Measurements from ENCODE around the gene PIK3AP1. TPM values are rescaled to one million over a fixed set of nuclear protein-coding genes. Genes with fewer than 3 reads are reported as not detected.

PIK3AP1 gene
- total and polyA plus RNA-seq, 2 experiments from 2014 or later, result not detected

- TF ChIP-seq EZH2phosphoT487 (IDR thresholded peaks at IDR 0.05; ENCODE audit: insufficient read depth, low read depth), result no peak
- TF ChIP-seq EZH2 (IDR thresholded peaks at IDR 0.05; ENCODE audit: insufficient read depth, poor library complexity, severe bottlenecking), result no peak
- no peak for DNase-seq
- Histone ChIP-seq H3F3A (ENCODE audit: insufficient read depth) (no peaks in the 10 kb centered on the region), H3K79me2 (ENCODE audit: insufficient read depth) (no peaks in the 10 kb centered on the region), H3K27ac (no peak overlapping the region), H3K27me3 (replicated peaks; ENCODE audit: insufficient read depth) (no peaks in the 10 kb centered on the region), H3K9ac (no peak overlapping the region), H4K20me1 (ENCODE audit: insufficient read depth) (no peaks in the 10 kb centered on the region), H2AFZ (no peak overlapping the region), H3K36me3 (ENCODE audit: low read depth) (no peaks in the 10 kb centered on the region), H3K4me2 (ENCODE audit: unreplicated experiment) (no peak overlapping the region), H3K4me3 (no peak overlapping the region), H3K9me3 (ENCODE audit: low read depth) (no peaks in the 10 kb centered on the region), H3K4me1 (ENCODE audit: insufficient read depth) (no peaks in the 10 kb centered on the region), H3K9me2 (ENCODE audit: insufficient read depth) (no peaks in the 10 kb centered on the region)
- in situ Hi-C loops (cut with MboI), result no loop called here
- WGBS, 2 experiments (ENCODE audit: low coverage in 1 of 2, low lambda C conversion rate in 2 of 2, missing lambda C conversion rate in 2 of 2), result 69 to 72% methylated on average over 5 to 7 of the region's 7 CpGs
These were observed 11.9 kb downstream of the PIK3AP1 start for GRCh38 chr10:96708456-96708855.

- no peaks in the 10 kb centered on the region for H4K20me1 ChIP-seq (ENCODE audit: insufficient read depth)
- H3K9me3 ChIP-seq (ENCODE audit: low read depth), result no peaks in the 10 kb centered on the region
- H3F3A ChIP-seq (ENCODE audit: insufficient read depth), result no peaks in the 10 kb centered on the region
- no peaks in the 10 kb centered on the region for H3K36me3 ChIP-seq (ENCODE audit: low read depth)
- no peak overlapping the region for H3K9ac ChIP-seq
- H3K4me1 ChIP-seq (ENCODE audit: insufficient read depth), result no peaks in the 10 kb centered on the region
- in situ Hi-C loops (cut with MboI), result no loop called here
- no peaks in the 10 kb centered on the region for H3K79me2 ChIP-seq (ENCODE audit: insufficient read depth)
- H3K9me2 ChIP-seq (ENCODE audit: insufficient read depth), result no peaks in the 10 kb centered on the region
- no peak overlapping the region for H3K27ac ChIP-seq
- WGBS, 2 experiments (ENCODE audit: low coverage in 1 of 2, low lambda C conversion rate in 2 of 2, missing lambda C conversion rate in 2 of 2), result 69 to 82% methylated on average over 1 of the region's 1 CpG
- H3K4me3 ChIP-seq, result no peak overlapping the region
- H2AFZ ChIP-seq, result no peak overlapping the region
- TF ChIP-seq EZH2 (IDR thresholded peaks at IDR 0.05; ENCODE audit: insufficient read depth, poor library complexity, severe bottlenecking) (no peak), EZH2phosphoT487 (IDR thresholded peaks at IDR 0.05; ENCODE audit: insufficient read depth, low read depth) (no peak)
- H3K27me3 ChIP-seq (replicated peaks; ENCODE audit: insufficient read depth), result no peaks in the 10 kb centered on the region; the same call in 1 of the 2 replicates
- no peak for DNase-seq
- no peak overlapping the region for H3K4me2 ChIP-seq (ENCODE audit: unreplicated experiment)
These were observed 13.9 kb downstream of the PIK3AP1 start for GRCh38 chr10:96706331-96706853.

GRCh38 chr10:96705134-96705533, 15.2 kb downstream of the PIK3AP1 start:
- in situ Hi-C loops (cut with MboI), result no loop called here
- H3K9me3 ChIP-seq (ENCODE audit: low read depth), result no peaks in the 10 kb centered on the region
- no peaks in the 10 kb centered on the region for H3K36me3 ChIP-seq (ENCODE audit: low read depth)

GRCh38 chr10:96704563-96704962, 15.8 kb downstream of the PIK3AP1 start:
- no peaks in the 10 kb centered on the region for H4K20me1 ChIP-seq (ENCODE audit: insufficient read depth)
- H3K9ac ChIP-seq, result no peak overlapping the region
- H3K9me2 ChIP-seq (ENCODE audit: insufficient read depth), result no peaks in the 10 kb centered on the region
- no peaks in the 10 kb centered on the region; the same call in 1 of the 2 replicates for H3K27me3 ChIP-seq (replicated peaks; ENCODE audit: insufficient read depth)
- in situ Hi-C loops (cut with MboI), result no loop called here
- H3K4me2 ChIP-seq (ENCODE audit: unreplicated experiment), result no peak overlapping the region
- TF ChIP-seq EZH2 (IDR thresholded peaks at IDR 0.05; ENCODE audit: insufficient read depth, poor library complexity, severe bottlenecking), result no peak
- no peak for TF ChIP-seq EZH2phosphoT487 (IDR thresholded peaks at IDR 0.05; ENCODE audit: insufficient read depth, low read depth)
- no peaks in the 10 kb centered on the region for H3K36me3 ChIP-seq (ENCODE audit: low read depth)
- no peaks in the 10 kb centered on the region for H3K9me3 ChIP-seq (ENCODE audit: low read depth)
- H3K27ac ChIP-seq, result no peak overlapping the region
- no peak overlapping the region for H3K4me3 ChIP-seq
- whole genome bisulfite sequencing, 2 experiments (ENCODE audit: low coverage in 1 of 2, low lambda C conversion rate in 2 of 2, missing lambda C conversion rate in 2 of 2), result 54 to 61% methylated on average over 4 of the region's 4 CpGs
- no peaks in the 10 kb centered on the region for H3K4me1 ChIP-seq (ENCODE audit: insufficient read depth)
- no peaks in the 10 kb centered on the region for H3F3A ChIP-seq (ENCODE audit: insufficient read depth)
- DNase-seq, result no peak
- no peak overlapping the region for H2AFZ ChIP-seq
- no peaks in the 10 kb centered on the region for H3K79me2 ChIP-seq (ENCODE audit: insufficient read depth)

More at GRCh38 chr10:96705134-96705533, 15.2 kb downstream of the PIK3AP1 start:
- WGBS, 2 experiments (ENCODE audit: low coverage in 1 of 2, low lambda C conversion rate in 2 of 2, missing lambda C conversion rate in 2 of 2), result 41 to 59% methylated on average over 1 of the region's 1 CpG
- H3K9ac ChIP-seq, result no peak overlapping the region
- H3K27me3 ChIP-seq (replicated peaks; ENCODE audit: insufficient read depth), result no peaks in the 10 kb centered on the region; the same call in 1 of the 2 replicates
- no peaks in the 10 kb centered on the region for H3K4me1 ChIP-seq (ENCODE audit: insufficient read depth)
- H3K79me2 ChIP-seq (ENCODE audit: insufficient read depth), result no peaks in the 10 kb centered on the region
- H4K20me1 ChIP-seq (ENCODE audit: insufficient read depth), result no peaks in the 10 kb centered on the region
- TF ChIP-seq EZH2phosphoT487 (IDR thresholded peaks at IDR 0.05; ENCODE audit: insufficient read depth, low read depth), result no peak
- no peak for TF ChIP-seq EZH2 (IDR thresholded peaks at IDR 0.05; ENCODE audit: insufficient read depth, poor library complexity, severe bottlenecking)
- no peak overlapping the region for H3K27ac ChIP-seq
- no peak overlapping the region for H3K4me2 ChIP-seq (ENCODE audit: unreplicated experiment)
- no peak overlapping the region for H2AFZ ChIP-seq
- DNase-seq, result no peak
- H3F3A ChIP-seq (ENCODE audit: insufficient read depth), result no peaks in the 10 kb centered on the region
- no peak overlapping the region for H3K4me3 ChIP-seq
- no peaks in the 10 kb centered on the region for H3K9me2 ChIP-seq (ENCODE audit: insufficient read depth)
